HG02678 (cell line): ENCODE results near the gene COL25A1.

Experiments
- ATAC-seq: cut with Tn5 transposase; IDR thresholded peaks from one replicate; pipeline ENCODE4 v1.9.1; 2021; ENCODE audit warnings: mild to moderate bottlenecking, moderate library complexity; ENCODE audit not compliant: unreplicated experiment

The COL25A1 gene

GRCh38 chr4:108926061-108926460 lies 376.4 kb downstream of the COL25A1 start:
- ATAC-seq: no peak

- ATAC-seq: no peak
Observed at GRCh38 chr4:108922191-108922590, 380.3 kb downstream of the COL25A1 start.

GRCh38 chr4:108920395-108921087 lies 381.9 kb downstream of the COL25A1 start:
- no peak for ATAC-seq

GRCh38 chr4:108919226-108919893 lies 383.1 kb downstream of the COL25A1 start:
- ATAC-seq: no peak

- ATAC-seq: no peak
Observed at GRCh38 chr4:108917255-108917654, 385.2 kb downstream of the COL25A1 start.

GRCh38 chr4:108916638-108917037 lies 385.8 kb downstream of the COL25A1 start:
- ATAC-seq: no peak

- ATAC-seq: no peak
Observed at GRCh38 chr4:108906866-108907367, 395.5 kb downstream of the COL25A1 start.

GRCh38 chr4:108906006-108906405 lies 396.5 kb downstream of the COL25A1 start:
- ATAC-seq: no peak

GRCh38 chr4:108903464-108904221 lies 398.8 kb downstream of the COL25A1 start:
- no peak for ATAC-seq

- peak; percentile 76 for ATAC-seq
Observed at GRCh38 chr4:108902769-108903168, 399.7 kb downstream of the COL25A1 start.

- no peak for ATAC-seq
Observed at GRCh38 chr4:108901291-108901690, 401.2 kb downstream of the COL25A1 start.

- no peak for ATAC-seq
Observed at GRCh38 chr4:108900018-108900580, 402.4 kb downstream of the COL25A1 start.

- no peak for ATAC-seq
Observed at GRCh38 chr4:108893468-108893867, 409.0 kb downstream of the COL25A1 start.

- ATAC-seq: no peak
Observed at GRCh38 chr4:108891896-108892590, 410.4 kb downstream of the COL25A1 start.

- no peak for ATAC-seq
Observed at GRCh38 chr4:108890484-108890881, 412.0 kb downstream of the COL25A1 start.

- ATAC-seq: no peak
Observed at GRCh38 chr4:108889696-108890483, 412.6 kb downstream of the COL25A1 start.

GRCh38 chr4:108888769-108889168 lies 413.7 kb downstream of the COL25A1 start:
- ATAC-seq: no peak

- ATAC-seq: no peak
Observed at GRCh38 chr4:108887034-108887433, 415.4 kb downstream of the COL25A1 start.

- ATAC-seq: no peak
Observed at GRCh38 chr4:108885211-108885610, 417.2 kb downstream of the COL25A1 start.

GRCh38 chr4:108884596-108884995 lies 417.9 kb downstream of the COL25A1 start:
- no peak for ATAC-seq
